ENCODE data around the gene PAGR1.

- TF ChIP-seq CTCF (IDR thresholded peaks at IDR 0.05): no peak
- TF ChIP-seq ZFX (IDR thresholded peaks at IDR 0.05; ENCODE audit: borderline replicate concordance): no peak
Measured at GRCh38 chr16:29821643-29822115, 5.7 kb downstream of the PAGR1 start.

All from 22Rv1 (cell line).